ENCODE data around the gene NSUN7. TPM values are rescaled to one million over a fixed set of nuclear protein-coding genes. Genes with fewer than 3 reads are reported as not detected.

Gene NSUN7
- total RNA-seq, 3 donors from 2014 or later (not counting 1 experiment from before 2014, with no cell fraction given) = 0.14 to 0.23 TPM; not detected in 1

DNA sequence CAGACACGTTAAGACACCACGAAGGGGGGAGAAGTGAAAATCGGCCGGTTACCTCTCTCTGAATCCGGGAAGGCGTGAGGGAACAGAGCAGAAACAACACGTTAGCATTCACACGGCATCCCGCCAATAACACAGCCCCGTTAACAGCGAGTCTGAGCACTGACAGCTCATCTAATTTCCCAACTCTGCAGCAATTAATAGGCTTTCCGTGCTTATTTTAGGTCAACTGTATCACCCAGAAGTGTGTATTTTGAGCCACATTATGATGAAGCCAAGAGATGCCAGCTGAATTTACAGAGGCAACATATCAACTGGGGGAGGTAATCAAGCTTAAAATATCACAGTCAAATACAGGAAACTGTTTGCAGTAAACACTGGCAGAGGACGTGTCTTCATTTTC, 92.6 kb downstream of the NSUN7 start:
- no peak overlapping the region for H3K4me3 Mint-ChIP-seq
- DNase-seq (no peak), ATAC-seq (no peak)
- Histone ChIP-seq H3K27ac (ENCODE audit: low read length) (no peak overlapping the region), H3K9me3 (ENCODE audit: control insufficient read depth, insufficient read depth, low read length) (no peaks in the 10 kb centered on the region), H3K36me3 (ENCODE audit: control insufficient read depth, insufficient read depth, low read length) (no peaks in the 10 kb centered on the region), H3K4me1 (ENCODE audit: control insufficient read depth, insufficient read depth, low read length) (no peaks in the 10 kb centered on the region), H3K4me3 (ENCODE audit: low read length) (no peak overlapping the region), H3K27me3 (ENCODE audit: control insufficient read depth, insufficient read depth, low read length) (no peaks in the 10 kb centered on the region)
- WGBS (ENCODE audit: insufficient coverage) = 84% methylated on average over 13 of the region's 13 CpGs
- H3K9me3 Mint-ChIP-seq = no peaks in the 10 kb centered on the region
- peaks cover 0 to 4% of the 10 kb centered on the region in 2 donors for H3K27me3 Mint-ChIP-seq (ENCODE audit: low read depth in 2 of 2)
- no peaks in the 10 kb centered on the region for H3K4me1 Mint-ChIP-seq
- H3K36me3 Mint-ChIP-seq = no peaks in the 10 kb centered on the region
- H3K27ac Mint-ChIP-seq = no peak overlapping the region
- TF ChIP-seq, protein P1, sequence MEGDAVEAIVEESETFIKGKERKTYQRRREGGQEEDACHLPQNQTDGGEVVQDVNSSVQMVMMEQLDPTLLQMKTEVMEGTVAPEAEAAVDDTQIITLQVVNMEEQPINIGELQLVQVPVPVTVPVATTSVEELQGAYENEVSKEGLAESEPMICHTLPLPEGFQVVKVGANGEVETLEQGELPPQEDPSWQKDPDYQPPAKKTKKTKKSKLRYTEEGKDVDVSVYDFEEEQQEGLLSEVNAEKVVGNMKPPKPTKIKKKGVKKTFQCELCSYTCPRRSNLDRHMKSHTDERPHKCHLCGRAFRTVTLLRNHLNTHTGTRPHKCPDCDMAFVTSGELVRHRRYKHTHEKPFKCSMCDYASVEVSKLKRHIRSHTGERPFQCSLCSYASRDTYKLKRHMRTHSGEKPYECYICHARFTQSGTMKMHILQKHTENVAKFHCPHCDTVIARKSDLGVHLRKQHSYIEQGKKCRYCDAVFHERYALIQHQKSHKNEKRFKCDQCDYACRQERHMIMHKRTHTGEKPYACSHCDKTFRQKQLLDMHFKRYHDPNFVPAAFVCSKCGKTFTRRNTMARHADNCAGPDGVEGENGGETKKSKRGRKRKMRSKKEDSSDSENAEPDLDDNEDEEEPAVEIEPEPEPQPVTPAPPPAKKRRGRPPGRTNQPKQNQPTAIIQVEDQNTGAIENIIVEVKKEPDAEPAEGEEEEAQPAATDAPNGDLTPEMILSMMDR (IDR thresholded peaks at IDR 0.05) = no peak
- intact Hi-C loops (cut with micrococcal nuclease) = no loop called here

- no peak overlapping the region for H3K4me3 Mint-ChIP-seq
- Histone ChIP-seq H3K36me3 (ENCODE audit: control insufficient read depth, insufficient read depth, low read length) (no peaks in the 10 kb centered on the region), H3K4me1 (ENCODE audit: control insufficient read depth, insufficient read depth, low read length) (no peaks in the 10 kb centered on the region), H3K27me3 (ENCODE audit: control insufficient read depth, insufficient read depth, low read length) (no peaks in the 10 kb centered on the region), H3K9me3 (ENCODE audit: control insufficient read depth, insufficient read depth, low read length) (no peaks in the 10 kb centered on the region), H3K4me3 (ENCODE audit: low read length) (no peak overlapping the region), H3K27ac (ENCODE audit: low read length) (no peak overlapping the region)
- H3K27ac Mint-ChIP-seq = no peak overlapping the region
- no peaks in the 10 kb centered on the region for H3K9me3 Mint-ChIP-seq
- no peaks in the 10 kb centered on the region for H3K4me1 Mint-ChIP-seq
- intact Hi-C loops (cut with micrococcal nuclease) = no loop called here
- DNase-seq (no peak), ATAC-seq (no peak)
- TF ChIP-seq, protein P1 (IDR thresholded peaks at IDR 0.05) = no peak
- peaks cover 0 to 4% of the 10 kb centered on the region in 2 donors for H3K27me3 Mint-ChIP-seq (ENCODE audit: low read depth in 2 of 2)
- H3K36me3 Mint-ChIP-seq = no peaks in the 10 kb centered on the region
- WGBS (ENCODE audit: insufficient coverage) = 86% methylated on average over 14 of the region's 14 CpGs
Measured at GRCh38 chr4:40842725-40843423, 93.1 kb downstream of the NSUN7 start.

- Histone ChIP-seq H3K9me3 (ENCODE audit: control insufficient read depth, insufficient read depth, low read length) (no peaks in the 10 kb centered on the region), H3K27me3 (ENCODE audit: control insufficient read depth, insufficient read depth, low read length) (no peaks in the 10 kb centered on the region), H3K4me1 (ENCODE audit: control insufficient read depth, insufficient read depth, low read length) (no peaks in the 10 kb centered on the region), H3K36me3 (ENCODE audit: control insufficient read depth, insufficient read depth, low read length) (no peaks in the 10 kb centered on the region), H3K4me3 (ENCODE audit: low read length) (no peak overlapping the region), H3K27ac (ENCODE audit: low read length) (no peak overlapping the region)
- Mint-ChIP-seq H3K9me3 (no peaks in the 10 kb centered on the region), H3K4me1 (no peaks in the 10 kb centered on the region), H3K27ac (no peak overlapping the region), H3K4me3 (no peak overlapping the region), H3K36me3 (no peaks in the 10 kb centered on the region), H3K27me3 (ENCODE audit: low read depth in 2 of 2) (peaks cover 4 to 5% of the 10 kb centered on the region in 2 donors)
- 50% methylated on average over 1 of the region's 1 CpG for WGBS (ENCODE audit: insufficient coverage)
- intact Hi-C loops (cut with micrococcal nuclease) = no loop called here
- ATAC-seq (peak in 1 of 3 donors; percentile 43), DNase-seq (peak in 1 of 2 donors; percentile 41)
- TF ChIP-seq, protein P1 (IDR thresholded peaks at IDR 0.05) = no peak
Measured at GRCh38 chr4:40843696-40844095, 93.9 kb downstream of the NSUN7 start.

- Mint-ChIP-seq H3K27ac (no peak overlapping the region), H3K36me3 (no peaks in the 10 kb centered on the region), H3K4me3 (no peak overlapping the region), H3K4me1 (no peaks in the 10 kb centered on the region), H3K9me3 (no peaks in the 10 kb centered on the region), H3K27me3 (ENCODE audit: low read depth in 2 of 2) (peaks cover 6 to 7% of the 10 kb centered on the region in 2 donors)
- no peak for ATAC-seq
- H3K4me1 ChIP-seq (ENCODE audit: control insufficient read depth, insufficient read depth, low read length) = no peaks in the 10 kb centered on the region
- H3K4me3 ChIP-seq (ENCODE audit: low read length) = no peak overlapping the region
- DNase-seq = no peak
- no peaks in the 10 kb centered on the region for H3K36me3 ChIP-seq (ENCODE audit: control insufficient read depth, insufficient read depth, low read length)
- TF ChIP-seq, protein P1 (IDR thresholded peaks at IDR 0.05) = no peak
- no peaks in the 10 kb centered on the region for H3K27me3 ChIP-seq (ENCODE audit: control insufficient read depth, insufficient read depth, low read length)
- no peak overlapping the region for H3K27ac ChIP-seq (ENCODE audit: low read length)
- WGBS (ENCODE audit: insufficient coverage) = 82% methylated on average over 6 of the region's 6 CpGs
- intact Hi-C loops (cut with micrococcal nuclease) = no loop called here
- H3K9me3 ChIP-seq (ENCODE audit: control insufficient read depth, insufficient read depth, low read length) = no peaks in the 10 kb centered on the region
Measured at GRCh38 chr4:40844261-40844660, 94.5 kb downstream of the NSUN7 start.
